Esophagus squamous epithelium (tissue), 5 donors: ENCODE data around the gene DCBLD2. TPM values are rescaled to one million over a fixed set of nuclear protein-coding genes. Genes with fewer than 3 reads are reported as not detected.
"Not testable (repeated sequence)": the region's sequence is repeated elsewhere in the genome, so short reads cannot be mapped to it uniquely, and the experiment has no call there.

ENCODE experiments used
- DNase-seq: peaks from one replicate; lab custom pipeline; 2025; lab: John Stamatoyannopoulos, UW
- H3K27ac ChIP-seq, 4 donors: fragments of 200-600 bp; sonication (generic); one replicate each; pipeline ENCODE4 v1.5.1; 2016 to 2019; ENCODE audit warnings: mild to moderate bottlenecking in 1 of 4
- H3K27me3 ChIP-seq, 4 donors: fragments of 200-600 bp; sonication (generic); 1 replicate in 3 of 4; 2 replicates in 1 of 4; pipeline versions ENCODE4 v1.5.1 to v1.6.0; 2017 to 2021; ENCODE audit warnings: antibody characterized with exemption in 1 of 4
- H3K36me3 ChIP-seq, 3 donors: fragments of 200-600 bp; sonication (generic); one replicate each; pipeline ENCODE4 v1.5.1; 2016 to 2019
- H3K4me1 ChIP-seq, 3 donors: fragments of 200-600 bp; sonication (generic); one replicate each; pipeline ENCODE4 v1.5.1; 2017 to 2019
- H3K4me3 ChIP-seq, 4 donors: fragments of 200-600 bp; sonication (generic); 1 replicate in 3 of 4; 2 replicates in 1 of 4; pipeline ENCODE4 v1.5.1; 2016 to 2019; ENCODE audit warnings: mild to moderate bottlenecking in 2 of 4, moderate library complexity in 1 of 4
- H3K9me3 ChIP-seq, 3 donors: fragments of 200-600 bp; sonication (generic); one replicate each; pipeline ENCODE4 v1.5.1; 2016 to 2019
- CTCF ChIP-seq, 6 experiments: fragments of 450-650 bp in 4 of 6; fragments of 200-600 bp in 2 of 6; sonication (generic) in 2 of 6; IDR thresholded peaks; one replicate each; pipeline ENCODE4 v1.5.1; 2016 to 2019; ENCODE audit warnings: antibody characterized with exemption in 6 of 6, mild to moderate bottlenecking in 4 of 6, moderate library complexity in 4 of 6
- POLR2A ChIP-seq, 4 donors: fragments of 450-650 bp; IDR thresholded peaks; one replicate each; pipeline ENCODE4 v1.6.1; 2017; ENCODE audit warnings: antibody characterized with exemption in 4 of 4, mild to moderate bottlenecking in 4 of 4, moderate library complexity in 3 of 4
- WGBS, 2 donors: methylation state at CpG; one replicate each; pipeline ENCODE4 v1.1.5; 2018; 5-methylcytosine and 5-hydroxymethylcytosine counted together
- intact Hi-C: fragments of 100-400 bp; cut with DNase I; formaldehyde crosslinking; loops from one replicate; pipeline ENCODE4 v1.15.0; 2022
- total RNA-seq, 4 donors: library from RNA; depleted of rRNA; stranded (reverse); fragments of >200 nt; gene quantifications; one replicate each; pipeline ENCODE4 v1.1.0, GENCODE V29; 2016
- donor health status: DM: yes; HTN: yes; CAD: no.

Gene DCBLD2
- total RNA-seq, 4 donors from 2014 or later, result 3.7 to 21.4 (median 8.5) TPM

GRCh38 chr3:98886525-98886924, 15.0 kb downstream of the DCBLD2 start:
- TF ChIP-seq POLR2A (IDR thresholded peaks at IDR 0.05) (no peak), CTCF (IDR thresholded peaks at IDR 0.05) (no peak)
- intact Hi-C loops, result no loop called here
- Histone ChIP-seq H3K9me3 (no peaks in the 10 kb centered on the region), H3K27ac (no peak overlapping the region), H3K4me1 (peaks cover 0 to 25% (median 0%) of the 10 kb centered on the region in 3 donors), H3K4me3 (no peak overlapping the region), H3K36me3 (no peaks in the 10 kb centered on the region), H3K27me3 (no peaks in the 10 kb centered on the region)
- no peak for DNase-seq
- WGBS, 2 donors, result 40 to 45% methylated on average over 2 of the region's 2 CpGs

GRCh38 chr3:98885851-98886250, 15.6 kb downstream of the DCBLD2 start:
- no peaks in the 10 kb centered on the region for H3K9me3 ChIP-seq
- 24% methylated on average over 1 of the region's 1 CpG for WGBS, 2 donors
- DNase-seq, result no peak
- intact Hi-C loops, result no loop called here
- TF ChIP-seq POLR2A (IDR thresholded peaks at IDR 0.05), result no peak
- no peak for TF ChIP-seq CTCF (IDR thresholded peaks at IDR 0.05)
- no peak overlapping the region for H3K27ac ChIP-seq
- peaks cover 0 to 6% (median 0%) of the 10 kb centered on the region in 3 donors for H3K36me3 ChIP-seq
- H3K4me3 ChIP-seq, result no peak overlapping the region
- H3K4me1 ChIP-seq, result peaks cover 0 to 19% (median 0%) of the 10 kb centered on the region in 3 donors
- H3K27me3 ChIP-seq, result no peaks in the 10 kb centered on the region

- no peak for DNase-seq
- H3K9me3 ChIP-seq, result no peaks in the 10 kb centered on the region
Measured at GRCh38 chr3:98884675-98885371, 16.7 kb downstream of the DCBLD2 start.

GRCh38 chr3:98882614-98883333, 18.7 kb downstream of the DCBLD2 start:
- Histone ChIP-seq H3K36me3 (peaks cover 0 to 18% (median 0%) of the 10 kb centered on the region in 3 donors), H3K4me1 (peaks cover 0 to 19% (median 0%) of the 10 kb centered on the region in 3 donors)
- H3K27ac ChIP-seq, DNase-seq, H3K27me3 ChIP-seq, H3K9me3 ChIP-seq, intact Hi-C loops, H3K4me3 ChIP-seq: not testable (repeated sequence)
- 86 to 88% methylated on average over 5 of the region's 5 CpGs for WGBS, 2 donors

More at GRCh38 chr3:98884675-98885371, 16.7 kb downstream of the DCBLD2 start:
- Histone ChIP-seq H3K4me3 (no peak overlapping the region), H3K27ac (no peak overlapping the region), H3K4me1 (peaks cover 0 to 19% (median 0%) of the 10 kb centered on the region in 3 donors), H3K36me3 (peaks cover 0 to 11% (median 0%) of the 10 kb centered on the region in 3 donors), H3K27me3 (no peaks in the 10 kb centered on the region)
- intact Hi-C loops, result no loop called here
- no peak for TF ChIP-seq CTCF (IDR thresholded peaks at IDR 0.05)
- TF ChIP-seq POLR2A (IDR thresholded peaks at IDR 0.05), result no peak
- WGBS, 2 donors, result 57 to 65% methylated on average over 6 of the region's 6 CpGs

GRCh38 chr3:98877132-98877531, 24.4 kb downstream of the DCBLD2 start:
- intact Hi-C loops, result no loop called here
- DNase-seq, result no peak
- TF ChIP-seq POLR2A (IDR thresholded peaks at IDR 0.05), result no peak
- TF ChIP-seq CTCF (IDR thresholded peaks at IDR 0.05), result no peak
- no peaks in the 10 kb centered on the region for H3K27me3 ChIP-seq
- no peaks in the 10 kb centered on the region for H3K4me1 ChIP-seq
- peaks cover 0 to 18% (median 0%) of the 10 kb centered on the region in 3 donors for H3K36me3 ChIP-seq
- no peaks in the 10 kb centered on the region for H3K9me3 ChIP-seq
- 66 to 67% methylated on average over 2 of the region's 2 CpGs for WGBS, 2 donors
- H3K4me3 ChIP-seq, result no peak overlapping the region
- no peak overlapping the region for H3K27ac ChIP-seq
